Left ventricle myocardium inferior (tissue), 1 donor: ENCODE data around the gene DISP1. TPM values are rescaled to one million over a fixed set of nuclear protein-coding genes. Genes with fewer than 3 reads are reported as not detected.

Experiments
- DNase-seq: peaks from one replicate; pipeline ENCODE4 v3.0.0-alpha.2; 2020
- H3K27ac ChIP-seq: fragments of 200-600 bp; replicated peaks from 2 replicates; pipeline ENCODE4 v1.8.0; 2021
- H3K27me3 ChIP-seq: fragments of 200-600 bp; 2 replicates; pipeline ENCODE4 v1.8.0; 2021; ENCODE audit warnings: low read depth
- H3K36me3 ChIP-seq: fragments of 200-600 bp; 2 replicates; pipeline ENCODE4 v1.8.0; 2021
- H3K4me1 ChIP-seq: fragments of 200-600 bp; 2 replicates; pipeline ENCODE4 v1.8.0; 2021
- H3K4me3 ChIP-seq: fragments of 200-600 bp; 2 replicates; pipeline ENCODE4 v1.8.0; 2021; ENCODE audit warnings: mild to moderate bottlenecking, moderate library complexity
- H3K9me3 ChIP-seq: fragments of 200-600 bp; replicated peaks from 2 replicates; pipeline ENCODE4 v1.8.0; 2021
- intact Hi-C: fragments of 100-400 bp; cut with micrococcal nuclease; formaldehyde crosslinking; loops from one replicate; pipeline ENCODE4 v1.11.0; 2022
- total RNA-seq: library from RNA; stranded (reverse); fragmentation: NEBNext Ultra II Directional; extraction: Animal tissue kit (Norgen Biotek cat#: 25700); gene quantifications from one replicate; pipeline ENCODE4 v1.2.1, GENCODE V29; 2021
- TF ChIP-seq, protein P1 (sequence below): fragments of 200-600 bp; IDR thresholded peaks from 2 replicates; pipeline ENCODE4 v1.8.0; 2021; ENCODE audit warnings: antibody characterized with exemption, mild to moderate bottlenecking, borderline replicate concordance
- donor health status: DM: no; HTN: yes; CAD: no; lungs with severe emphysema.

The DISP1 gene
- total RNA-seq, 1 donor from 2014 or later, result 3.4 TPM

DNA sequence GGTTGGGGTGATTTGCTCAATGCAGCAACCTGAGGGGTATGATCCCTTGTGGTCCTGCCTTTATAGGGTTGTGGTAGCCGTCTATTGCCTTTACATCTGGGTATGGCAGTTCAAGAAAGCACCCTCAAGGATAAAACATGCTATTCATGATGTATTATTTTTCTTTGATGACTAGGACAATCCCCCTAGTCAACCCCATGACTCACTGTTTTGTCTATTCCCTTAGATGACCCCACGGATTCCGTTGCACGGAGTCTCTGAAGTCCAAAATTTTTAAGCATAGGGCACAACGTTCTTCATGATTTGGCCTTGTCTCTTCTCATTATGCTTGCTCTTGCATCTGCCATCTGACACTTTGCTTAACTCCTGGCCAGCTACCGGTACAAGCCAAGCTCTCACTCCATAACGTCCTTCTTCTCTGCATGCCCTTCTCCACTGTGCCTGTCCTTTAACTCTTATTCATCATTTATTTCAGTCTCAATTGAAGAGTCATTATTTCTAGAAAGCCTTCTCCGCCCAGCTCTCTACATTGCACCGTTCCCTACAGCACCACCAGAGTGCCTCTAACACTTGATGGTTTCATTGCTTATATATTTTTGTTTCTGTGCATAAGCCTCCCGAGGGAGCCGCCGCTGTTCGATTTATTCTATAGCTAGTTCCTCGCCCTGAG is 838 bp upstream of the DISP1 start:
- DNase-seq, result no peak
- Histone ChIP-seq H3K4me3 (peak overlapping the region; percentile 94), H3K9me3 (no peaks in the 10 kb centered on the region), H3K4me1 (peaks cover 25% of the 10 kb centered on the region), H3K27me3 (no peaks in the 10 kb centered on the region), H3K27ac (peak overlapping the region; percentile 94), H3K36me3 (no peaks in the 10 kb centered on the region)
- TF ChIP-seq, protein P1, sequence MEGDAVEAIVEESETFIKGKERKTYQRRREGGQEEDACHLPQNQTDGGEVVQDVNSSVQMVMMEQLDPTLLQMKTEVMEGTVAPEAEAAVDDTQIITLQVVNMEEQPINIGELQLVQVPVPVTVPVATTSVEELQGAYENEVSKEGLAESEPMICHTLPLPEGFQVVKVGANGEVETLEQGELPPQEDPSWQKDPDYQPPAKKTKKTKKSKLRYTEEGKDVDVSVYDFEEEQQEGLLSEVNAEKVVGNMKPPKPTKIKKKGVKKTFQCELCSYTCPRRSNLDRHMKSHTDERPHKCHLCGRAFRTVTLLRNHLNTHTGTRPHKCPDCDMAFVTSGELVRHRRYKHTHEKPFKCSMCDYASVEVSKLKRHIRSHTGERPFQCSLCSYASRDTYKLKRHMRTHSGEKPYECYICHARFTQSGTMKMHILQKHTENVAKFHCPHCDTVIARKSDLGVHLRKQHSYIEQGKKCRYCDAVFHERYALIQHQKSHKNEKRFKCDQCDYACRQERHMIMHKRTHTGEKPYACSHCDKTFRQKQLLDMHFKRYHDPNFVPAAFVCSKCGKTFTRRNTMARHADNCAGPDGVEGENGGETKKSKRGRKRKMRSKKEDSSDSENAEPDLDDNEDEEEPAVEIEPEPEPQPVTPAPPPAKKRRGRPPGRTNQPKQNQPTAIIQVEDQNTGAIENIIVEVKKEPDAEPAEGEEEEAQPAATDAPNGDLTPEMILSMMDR, result no peak
- intact Hi-C loops, result no loop called here

DNA sequence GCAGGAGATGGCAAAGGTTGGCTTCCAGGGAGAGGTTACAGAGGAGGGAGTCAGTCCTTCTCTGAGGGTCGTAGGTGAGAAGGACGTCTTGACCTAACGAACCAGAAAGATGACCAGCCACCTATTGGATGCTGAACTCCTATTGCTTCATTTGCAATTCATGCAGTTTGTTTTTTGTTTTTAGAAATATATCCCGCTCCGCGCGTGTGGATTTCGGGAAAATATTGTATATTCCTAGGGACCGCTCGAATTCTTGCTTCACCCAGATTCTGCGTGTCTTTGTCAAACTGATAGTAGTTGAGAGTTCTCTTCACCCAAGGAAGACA is 564 bp downstream of the DISP1 start:
- H3K4me1 ChIP-seq, result peaks cover 25% of the 10 kb centered on the region
- TF ChIP-seq, protein P1, result no peak
- H3K27ac ChIP-seq, result peak overlapping the region; percentile 94
- no peaks in the 10 kb centered on the region for H3K27me3 ChIP-seq
- intact Hi-C loops, result no loop called here
- peak overlapping the region; percentile 94 for H3K4me3 ChIP-seq
- no peak for DNase-seq
- no peaks in the 10 kb centered on the region for H3K9me3 ChIP-seq
- H3K36me3 ChIP-seq, result no peaks in the 10 kb centered on the region

DNA sequence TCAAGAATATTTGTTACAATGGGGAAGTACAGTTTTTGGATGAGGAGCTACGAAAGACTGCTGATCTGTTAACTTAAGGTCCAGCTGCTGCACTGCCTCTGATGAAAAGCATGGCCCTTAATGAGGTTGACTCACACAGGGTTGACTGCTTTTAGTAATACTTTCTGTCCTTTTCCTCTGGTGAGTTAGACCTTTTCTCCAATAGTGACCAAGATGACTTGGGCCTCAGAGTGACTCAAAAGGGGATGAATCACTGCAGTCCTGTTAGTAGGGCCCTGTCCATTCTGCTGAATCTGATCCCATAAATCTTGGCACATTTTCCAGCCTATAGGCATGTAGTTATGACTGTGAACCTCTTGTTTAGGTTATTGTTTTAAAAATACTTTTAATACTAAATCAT is 2.7 kb downstream of the DISP1 start:
- Histone ChIP-seq H3K27ac (no peak overlapping the region), H3K27me3 (no peaks in the 10 kb centered on the region), H3K4me1 (peaks cover 25% of the 10 kb centered on the region), H3K4me3 (no peak overlapping the region), H3K36me3 (no peaks in the 10 kb centered on the region), H3K9me3 (no peaks in the 10 kb centered on the region)
- TF ChIP-seq, protein P1, result no peak
- no peak for DNase-seq
- intact Hi-C loops, result no loop called here

DNA sequence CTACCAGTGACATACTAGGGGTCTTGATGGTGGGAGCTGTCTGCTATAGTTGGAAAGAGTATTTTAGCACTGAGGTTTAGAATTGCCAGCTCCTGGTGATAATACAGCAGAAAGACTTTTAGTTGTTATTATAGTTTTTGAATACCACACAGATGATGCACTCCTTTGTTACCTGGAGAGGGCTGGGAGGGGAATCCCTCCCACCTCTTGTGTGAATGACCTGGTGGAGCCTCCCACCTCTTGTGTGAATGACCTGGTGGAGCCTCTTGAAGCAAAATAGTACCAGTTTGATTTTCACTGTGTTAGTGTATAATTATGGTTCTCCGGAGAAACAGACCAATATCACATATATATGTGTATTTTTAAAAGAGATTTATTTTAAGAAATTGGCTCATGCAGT is 3.3 kb downstream of the DISP1 start:
- Histone ChIP-seq H3K27ac (no peak overlapping the region), H3K36me3 (no peaks in the 10 kb centered on the region), H3K4me1 (peaks cover 25% of the 10 kb centered on the region), H3K9me3 (no peaks in the 10 kb centered on the region), H3K4me3 (no peak overlapping the region), H3K27me3 (no peaks in the 10 kb centered on the region)
- DNase-seq, result no peak
- intact Hi-C loops, result no loop called here
- TF ChIP-seq, protein P1, result no peak

DNA sequence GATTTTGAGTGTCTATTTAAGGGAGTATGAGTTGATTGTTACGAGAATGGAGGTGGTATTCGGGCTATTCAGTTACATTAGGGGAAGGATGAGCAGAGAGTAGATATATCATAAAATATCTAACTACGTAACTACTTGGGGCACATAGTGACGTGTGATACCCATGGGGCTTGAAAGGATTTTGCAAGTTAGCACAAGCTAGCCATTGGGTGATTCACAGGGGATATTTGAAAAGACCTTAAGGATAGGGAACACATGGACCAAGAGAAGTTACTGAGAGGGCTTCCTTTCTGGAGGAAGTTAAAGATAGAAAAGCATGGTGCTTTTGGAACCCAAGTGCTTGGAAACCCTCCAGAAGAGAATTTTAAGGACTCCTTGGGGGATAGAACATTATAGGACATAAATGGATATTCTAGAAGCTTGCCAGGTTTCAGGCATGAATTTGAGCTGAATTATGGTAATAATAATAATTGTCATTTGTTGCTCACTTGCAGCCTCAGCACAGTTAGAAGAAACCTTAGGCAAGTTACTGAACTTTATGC is 5.4 kb downstream of the DISP1 start:
- Histone ChIP-seq H3K9me3 (no peaks in the 10 kb centered on the region), H3K4me3 (no peak overlapping the region), H3K27me3 (no peaks in the 10 kb centered on the region), H3K36me3 (no peaks in the 10 kb centered on the region), H3K27ac (no peak overlapping the region), H3K4me1 (peaks cover 16% of the 10 kb centered on the region)
- intact Hi-C loops, result no loop called here
- no peak for DNase-seq
- TF ChIP-seq, protein P1, result no peak
